G401 (cell line): Measurements from ENCODE around the gene PPA2. TPM values are rescaled to one million over a fixed set of nuclear protein-coding genes. Genes with fewer than 3 reads are reported as not detected.
"Not testable (repeated sequence)": the region's sequence is repeated elsewhere in the genome, so short reads cannot be mapped to it uniquely, and the experiment has no call there.

Source experiments
- DNase-seq: peaks from one replicate; pipeline ENCODE4 v3.0.0-alpha.2; 2015; ENCODE audit warnings: low spot score
- in situ Hi-C: cut with HindIII; loops from 2 replicates; pipeline ENCODE4 v1.10.0; 2016; ENCODE audit warnings: low sequenced_read_pairs, mixed read lengths
- total RNA-seq: library from RNA; depleted of rRNA; stranded (reverse); fragments of >200 nt; shearing (Covaris generic); gene quantifications from 2 replicates; pipeline ENCODE4 v1.2.3, GENCODE V29; 2014

The PPA2 gene
- total RNA-seq, 1 experiment from 2014 or later = 203 TPM

- no peak for DNase-seq
- in situ Hi-C loops = no loop called here
These were observed 59.5 kb downstream of the PPA2 start for GRCh38 chr4:105414316-105414715.

GRCh38 chr4:105409135-105409534 is 64.7 kb downstream of the PPA2 start:
- in situ Hi-C loops, DNase-seq: not testable (repeated sequence)

GRCh38 chr4:105400901-105401677 is 72.8 kb downstream of the PPA2 start:
- no peak for DNase-seq
- in situ Hi-C loops = no loop called here

GRCh38 chr4:105399532-105400161 is 74.2 kb downstream of the PPA2 start:
- in situ Hi-C loops = no loop called here
- no peak for DNase-seq

- in situ Hi-C loops = no loop called here
- no peak for DNase-seq
These were observed 81.0 kb downstream of the PPA2 start for GRCh38 chr4:105392858-105393257.

GRCh38 chr4:105389167-105389566 is 84.7 kb downstream of the PPA2 start:
- no peak for DNase-seq
- in situ Hi-C loops = no loop called here

GRCh38 chr4:105387466-105387865 is 86.4 kb downstream of the PPA2 start:
- in situ Hi-C loops = no loop called here
- DNase-seq = no peak

GRCh38 chr4:105386012-105386411 is 87.8 kb downstream of the PPA2 start:
- in situ Hi-C loops = no loop called here
- no peak for DNase-seq

- in situ Hi-C loops = no loop called here
- DNase-seq = no peak
These were observed 99.8 kb downstream of the PPA2 start for GRCh38 chr4:105374071-105374470.

- in situ Hi-C loops = no loop called here
- DNase-seq = no peak
These were observed 100.5 kb downstream of the PPA2 start for GRCh38 chr4:105373324-105373723.

GRCh38 chr4:105369988-105370387 is 103.9 kb downstream of the PPA2 start:
- DNase-seq = no peak
- in situ Hi-C loops = no loop called here

GRCh38 chr4:105361053-105361452 is 112.8 kb downstream of the PPA2 start:
- in situ Hi-C loops = no loop called here
- peak; percentile 23 for DNase-seq

GRCh38 chr4:105357258-105357980 is 116.4 kb downstream of the PPA2 start:
- DNase-seq = no peak
- in situ Hi-C loops = no loop called here

- in situ Hi-C loops = no loop called here
These were observed 117.7 kb downstream of the PPA2 start for GRCh38 chr4:105356194-105356593.

GRCh38 chr4:105352826-105353225 is 121.0 kb downstream of the PPA2 start:
- no peak for DNase-seq
- in situ Hi-C loops = no loop called here

More at GRCh38 chr4:105356194-105356593, 117.7 kb downstream of the PPA2 start:
- no peak for DNase-seq

GRCh38 chr4:105351861-105352260 is 122.0 kb downstream of the PPA2 start:
- in situ Hi-C loops = no loop called here
- DNase-seq = no peak

GRCh38 chr4:105350859-105351490 is 122.9 kb downstream of the PPA2 start:
- in situ Hi-C loops = no loop called here
- no peak for DNase-seq

GRCh38 chr4:105348719-105349118 is 125.1 kb downstream of the PPA2 start:
- in situ Hi-C loops = no loop called here
- DNase-seq = no peak

- DNase-seq = no peak
- in situ Hi-C loops = no loop called here
These were observed 127.0 kb downstream of the PPA2 start for GRCh38 chr4:105346869-105347268.

- in situ Hi-C loops = no loop called here
These were observed 128.0 kb downstream of the PPA2 start for GRCh38 chr4:105345838-105346237.

More at GRCh38 chr4:105345838-105346237, 128.0 kb downstream of the PPA2 start:
- no peak for DNase-seq
